Caco-2 (cell line): ENCODE data around the gene CSNK1G3. TPM values are rescaled to one million over a fixed set of nuclear protein-coding genes. Genes with fewer than 3 reads are reported as not detected.

Experiments
- BruUV-seq: library from RNA; stranded (reverse); fragments of 400-500 nt; replicated peaks from 2 replicates; lab custom pipeline; 2021; lab: Mats Ljungman, UMichigan
- CTCF ChIA-PET: fragments of 300-600 bp; sonication (Branson Sonifier 250); formaldehyde crosslinking; loops from one replicate; lab custom pipeline; 2022; ENCODE audit warnings: antibody characterized with exemption; lab: Charles Lee
- POLR2A ChIA-PET: fragments of 300-600 bp; sonication (Branson Sonifier 250); formaldehyde crosslinking; loops from one replicate; lab custom pipeline; 2022; ENCODE audit warnings: antibody characterized with exemption; lab: Charles Lee
- DNase-seq, 2 experiments: peaks; one replicate each; pipeline versions ENCODE4 v3.0.0 to v3.0.0-alpha.2; 2020 to 2022
- H3K27me3 ChIP-seq: replicated peaks from 2 replicates; pipeline ENCODE4 v1.6.0; 2011; ENCODE audit warnings: low read length; ENCODE audit not compliant: control insufficient read depth, insufficient read depth
- H3K36me3 ChIP-seq: 2 replicates; pipeline ENCODE4 v1.5.1; 2011; ENCODE audit warnings: low read length; ENCODE audit not compliant: control insufficient read depth, insufficient read depth
- H3K4me1 ChIP-seq: fragments of 250-450 bp; sonication (Bioruptor Pico); 2 replicates; pipeline ENCODE4 v1.5.1; 2020; ENCODE audit warnings: mild to moderate bottlenecking
- H3K4me3 ChIP-seq: 2 replicates; pipeline ENCODE4 v1.5.1; 2011; ENCODE audit warnings: low read depth, mild to moderate bottlenecking, control low read depth, low read length
- H3K9me3 ChIP-seq: fragments of 250-450 bp; sonication (Bioruptor Pico); 2 replicates; pipeline ENCODE4 v1.5.1; 2020; ENCODE audit warnings: mild to moderate bottlenecking, moderate library complexity
- H3K27ac Mint-ChIP-seq: one replicate; pipeline ENCODE4 v1.8.0; 2022; ENCODE audit warnings: mixed read lengths; ENCODE audit not compliant: unreplicated experiment
- H3K27me3 Mint-ChIP-seq: one replicate; pipeline ENCODE4 v1.8.0; 2022; ENCODE audit warnings: mixed read lengths; ENCODE audit not compliant: insufficient read depth, unreplicated experiment
- H3K36me3 Mint-ChIP-seq: one replicate; pipeline ENCODE4 v1.8.0; 2022; ENCODE audit warnings: mild to moderate bottlenecking, mixed read lengths; ENCODE audit not compliant: insufficient read depth, unreplicated experiment
- H3K4me1 Mint-ChIP-seq: one replicate; pipeline ENCODE4 v1.8.0; 2022; ENCODE audit warnings: low read depth, mixed read lengths; ENCODE audit not compliant: unreplicated experiment
- H3K4me3 Mint-ChIP-seq: one replicate; pipeline ENCODE4 v1.8.0; 2022; ENCODE audit warnings: mild to moderate bottlenecking, moderate library complexity, mixed read lengths; ENCODE audit not compliant: unreplicated experiment
- H3K9me3 Mint-ChIP-seq: one replicate; pipeline ENCODE4 v1.8.0; 2022; ENCODE audit warnings: mixed read lengths; ENCODE audit not compliant: unreplicated experiment
- CTCF ChIP-seq, 2 experiments: fragments of 200-600 bp in 1 of 2; IDR thresholded peaks; 1 replicate in 1 of 2; 2 replicates in 1 of 2; pipeline versions ENCODE4 v1.5.1 to v1.8.0; 2011 to 2022; ENCODE audit warnings: antibody characterized with exemption in 1 of 2, control low read depth in 1 of 2, inconsistent platforms in 1 of 2, low read depth in 1 of 2, low read length in 1 of 2, mild to moderate bottlenecking in 1 of 2, moderate library complexity in 1 of 2; ENCODE audit not compliant: insufficient read depth in 1 of 2, severe bottlenecking in 1 of 2, unreplicated experiment in 1 of 2
- intact Hi-C: fragments of 100-400 bp; cut with micrococcal nuclease; formaldehyde crosslinking; loops from one replicate; pipeline ENCODE4 v1.10.0; 2022; ENCODE audit not compliant: unreplicated experiment
- total RNA-seq: library from RNA; stranded (reverse); gene quantifications from 2 replicates; pipeline ENCODE4 v1.2.3, GENCODE V29; 2022

CSNK1G3 gene
- total RNA-seq, 1 experiment from 2014 or later, result 40.4 TPM

DNA sequence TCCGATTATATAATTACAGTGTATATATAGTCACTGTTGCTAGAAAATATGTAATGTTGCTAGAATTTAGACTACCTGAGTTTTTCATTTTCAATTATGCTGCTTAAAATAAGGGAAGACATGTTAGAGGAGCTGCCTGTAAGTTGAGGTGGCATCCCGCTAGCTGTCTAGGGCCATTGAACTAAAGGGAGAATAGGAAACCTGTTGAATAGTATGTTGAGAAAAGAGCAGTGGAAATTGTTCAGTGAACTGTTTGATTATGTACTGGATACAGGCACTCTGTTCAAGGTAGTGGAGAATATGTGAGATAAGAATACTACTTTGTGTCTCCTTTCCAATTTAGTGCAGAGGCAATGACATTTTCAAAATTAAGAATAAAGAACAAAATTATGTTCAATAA lies 89.6 kb downstream of the CSNK1G3 start:
- Histone ChIP-seq H3K4me3 (no peak overlapping the region), H3K36me3 (no peaks in the 10 kb centered on the region), H3K9me3 (no peaks in the 10 kb centered on the region), H3K4me1 (no peaks in the 10 kb centered on the region), H3K27me3 (no peaks in the 10 kb centered on the region)
- BruUV-seq, result no TSS peak
- Mint-ChIP-seq H3K27ac (no peak overlapping the region), H3K36me3 (peaks cover 4% of the 10 kb centered on the region), H3K9me3 (no peaks in the 10 kb centered on the region), H3K27me3 (no peaks in the 10 kb centered on the region), H3K4me1 (no peaks in the 10 kb centered on the region), H3K4me3 (no peak overlapping the region)
- DNase-seq, result no peak
- POLR2A ChIA-PET, result no interaction called here
- intact Hi-C loops, result no loop called here
- no peak for TF ChIP-seq CTCF (IDR thresholded peaks at IDR 0.05; ENCODE audit: insufficient read depth in 1 of 2, low read depth in 1 of 2, low read length in 1 of 2, severe bottlenecking in 1 of 2, unreplicated experiment in 1 of 2)
- CTCF ChIA-PET, result no interaction called here

GRCh38 chr5:123605822-123606221 lies 93.8 kb downstream of the CSNK1G3 start:
- no peaks in the 10 kb centered on the region for H3K27me3 Mint-ChIP-seq
- Histone ChIP-seq H3K36me3 (no peaks in the 10 kb centered on the region), H3K27me3 (no peaks in the 10 kb centered on the region), H3K4me1 (no peaks in the 10 kb centered on the region), H3K4me3 (no peak overlapping the region), H3K9me3 (no peaks in the 10 kb centered on the region)
- no peak overlapping the region for H3K4me3 Mint-ChIP-seq
- no peak for DNase-seq
- CTCF ChIA-PET, result no interaction called here
- POLR2A ChIA-PET, result no interaction called here
- TF ChIP-seq CTCF (IDR thresholded peaks at IDR 0.05; ENCODE audit: insufficient read depth in 1 of 2, low read depth in 1 of 2, low read length in 1 of 2, severe bottlenecking in 1 of 2, unreplicated experiment in 1 of 2), result no peak
- intact Hi-C loops, result no loop called here
- no TSS peak for BruUV-seq
- H3K36me3 Mint-ChIP-seq, result no peaks in the 10 kb centered on the region
- no peaks in the 10 kb centered on the region for H3K4me1 Mint-ChIP-seq
- no peaks in the 10 kb centered on the region for H3K9me3 Mint-ChIP-seq
- no peak overlapping the region for H3K27ac Mint-ChIP-seq

DNA sequence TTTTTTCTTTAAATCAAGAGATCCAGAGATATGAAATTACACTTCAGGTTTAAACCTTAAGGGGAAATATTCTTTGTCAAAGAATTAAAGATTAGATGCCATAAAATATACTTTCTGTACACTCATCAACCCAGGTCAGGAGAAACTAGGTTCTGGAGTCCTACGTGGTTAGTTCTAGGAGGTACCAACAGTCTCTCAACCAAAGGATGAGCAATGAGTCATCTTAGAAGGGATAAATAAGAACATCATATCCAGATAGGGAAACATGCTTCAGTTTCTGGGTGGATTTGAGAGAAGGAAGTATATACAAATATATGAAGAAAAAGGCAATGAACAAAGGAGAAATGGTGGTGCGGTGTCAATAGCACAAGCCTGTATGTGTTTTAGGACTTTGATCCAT lies 98.2 kb downstream of the CSNK1G3 start:
- no peak for DNase-seq
- H3K9me3 ChIP-seq, result no peaks in the 10 kb centered on the region
- Mint-ChIP-seq H3K36me3 (no peaks in the 10 kb centered on the region), H3K27ac (no peak overlapping the region), H3K4me1 (no peaks in the 10 kb centered on the region), H3K27me3 (no peaks in the 10 kb centered on the region), H3K4me3 (no peak overlapping the region), H3K9me3 (no peaks in the 10 kb centered on the region)
- no peaks in the 10 kb centered on the region for H3K4me1 ChIP-seq
- CTCF ChIA-PET, result interaction anchor here (1.7 kb wide), 1 partner anchor 187 kb away, joined by 8 read pairs; the partner anchor contains the start of gene CEP120
- H3K27me3 ChIP-seq, result no peaks in the 10 kb centered on the region
- intact Hi-C loops, result loop anchor here (5.0 to 10.0 kb wide), 3 partner anchors 243 to 1108 kb away; no protein-coding TSS in a partner anchor
- no TSS peak for BruUV-seq
- H3K4me3 ChIP-seq, result no peak overlapping the region
- no peaks in the 10 kb centered on the region; the same call in 1 of the 2 replicates for H3K36me3 ChIP-seq
- no peak for TF ChIP-seq CTCF (IDR thresholded peaks at IDR 0.05; ENCODE audit: insufficient read depth in 1 of 2, low read depth in 1 of 2, low read length in 1 of 2, severe bottlenecking in 1 of 2, unreplicated experiment in 1 of 2)
- POLR2A ChIA-PET, result no interaction called here
